Measurements from ENCODE around the gene ADRB1. TPM values are rescaled to one million over a fixed set of nuclear protein-coding genes. Genes with fewer than 3 reads are reported as not detected.

The ADRB1 gene
- total and polyA plus RNA-seq, 2 of the 4 experiments (the other 2 are of a cell fraction), result not detected

DNA sequence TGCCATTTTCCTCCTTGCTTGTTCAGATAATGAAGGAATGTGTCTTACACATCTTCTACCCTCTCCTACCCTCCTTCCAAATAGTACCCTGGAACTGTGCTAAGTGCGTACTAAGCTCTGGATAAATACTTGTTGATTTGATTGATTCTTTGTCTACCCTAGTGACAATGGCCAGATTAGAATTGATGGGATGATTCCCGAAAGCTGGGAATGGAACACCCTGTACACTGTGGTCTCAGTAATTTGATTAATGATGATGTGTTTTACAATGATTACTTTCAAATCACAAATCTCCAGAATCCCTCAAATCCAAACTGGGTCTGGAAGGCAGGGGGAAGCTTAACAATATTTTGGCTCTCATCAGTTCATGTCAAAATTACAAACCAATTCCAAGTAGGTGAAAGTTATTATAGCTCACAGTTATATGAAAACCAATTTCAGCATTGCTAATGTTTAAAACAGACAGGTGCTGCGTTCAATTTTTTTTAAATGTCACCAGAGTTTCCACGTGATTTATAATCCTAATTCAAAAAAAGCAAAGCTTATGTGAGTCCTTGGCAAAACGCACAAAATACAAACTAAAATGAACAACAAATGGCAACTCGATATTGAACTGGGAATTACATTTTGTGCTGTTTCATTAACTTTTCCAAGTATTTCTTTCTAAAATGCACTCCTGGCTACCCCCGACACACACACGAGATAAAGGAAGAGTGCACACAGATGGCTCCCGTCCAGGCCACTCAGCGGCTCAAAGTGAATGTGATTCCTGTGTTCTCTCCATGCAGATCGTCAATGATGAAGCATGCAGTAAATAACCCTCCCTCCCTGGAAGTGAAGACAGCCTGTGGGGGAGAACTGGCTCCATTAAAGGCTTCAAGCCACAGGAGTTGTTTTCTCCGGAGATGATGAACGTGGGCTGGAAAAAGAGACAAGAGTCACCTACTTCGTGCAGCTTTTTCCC lies 21.7 kb upstream of the ADRB1 start:
- no peaks in the 10 kb centered on the region for H4K20me1 ChIP-seq (ENCODE audit: insufficient read depth, low read length)
- no peak overlapping the region for H3K9ac ChIP-seq (ENCODE audit: low read depth, low read length)
- no peak overlapping the region for H2BK120ac ChIP-seq (ENCODE audit: low read depth, low read length)
- no peaks in the 10 kb centered on the region for H3K36me3 ChIP-seq (ENCODE audit: control insufficient read depth, insufficient read depth, low read length)
- H3K79me1 ChIP-seq (ENCODE audit: low read depth in 1 of 2, low read length in 2 of 2), result no peaks in the 10 kb centered on the region
- H3K14ac ChIP-seq (replicated peaks; ENCODE audit: low read depth, low read length), result no peak overlapping the region
- no peak overlapping the region for H2AFZ ChIP-seq (replicated peaks; ENCODE audit: low read length, poor library complexity)
- H4K91ac ChIP-seq (ENCODE audit: insufficient read depth, low read depth, low read length), result no peak overlapping the region
- 28% methylated on average over 2 of the region's 14 CpGs; no CpG with 5 or more reads in 1 of the 2 experiments for WGBS, 2 experiments (ENCODE audit: extremely low coverage in 2 of 2, insufficient read length in 1 of 2)
- no peak overlapping the region for H3K4ac ChIP-seq (ENCODE audit: low read depth, low read length)
- H4K5ac ChIP-seq (ENCODE audit: low read depth, low read length), result no peak overlapping the region
- H3K4me1 ChIP-seq (ENCODE audit: control insufficient read depth, insufficient read depth, low read length), result no peaks in the 10 kb centered on the region
- no peak overlapping the region for H2BK20ac ChIP-seq (ENCODE audit: low read depth, low read length)
- no peak overlapping the region for H2AK9ac ChIP-seq (replicated peaks; ENCODE audit: low read depth, low read length, poor library complexity)
- CTCF ChIA-PET, result interaction anchor here (0.6 to 1.3 kb wide), 2 partner anchors 10 to 13 kb away, joined by 5 to 6 read pairs; no protein-coding TSS in a partner anchor
- H2BK15ac ChIP-seq (ENCODE audit: low read depth, low read length), result no peak overlapping the region
- H3K4me2 ChIP-seq (ENCODE audit: low read depth, low read length), result no peak overlapping the region
- BruUV-seq (replicated peaks), result no TSS peak
- peaks cover 10% of the 10 kb centered on the region for H3K27me3 ChIP-seq (ENCODE audit: control insufficient read depth, insufficient read depth, low read length)
- POLR2A ChIA-PET (ENCODE audit: unreplicated experiment), result no interaction called here
- no peak overlapping the region for H2AK5ac ChIP-seq (ENCODE audit: low read depth, low read length)
- no peak for ATAC-seq (ENCODE audit: low read depth)
- in situ Hi-C loops (cut with MboI; ENCODE audit: low sequenced_read_pairs), result no loop called here
- H3K9me1 ChIP-seq (ENCODE audit: insufficient read depth, low read length), result 0 out of 2 replicates have a peak, but pooled peaks cover 2% of the 10 kb centered on the region
- H3K18ac ChIP-seq (ENCODE audit: low read depth, low read length), result no peak overlapping the region
- H3K56ac ChIP-seq (ENCODE audit: extremely low read depth, insufficient read depth, low read length), result no peak overlapping the region
- H4K8ac ChIP-seq (ENCODE audit: low read depth in 2 of 2, low read length in 2 of 2), result no peak overlapping the region
- intact Hi-C loops (cut with micrococcal nuclease), result no loop called here
- no peak overlapping the region for H3K23ac ChIP-seq (ENCODE audit: low read depth, low read length)
- H2BK5ac ChIP-seq (ENCODE audit: low read depth, low read length, poor library complexity, severe bottlenecking), result no peak overlapping the region
- no peak overlapping the region for H3K27ac ChIP-seq (ENCODE audit: insufficient read depth, low read length)
- no peak for DNase-seq
- no peak overlapping the region for H3K4me3 ChIP-seq (ENCODE audit: insufficient read depth, low read depth, low read length)
- H3K9me3 ChIP-seq (ENCODE audit: control insufficient read depth, insufficient read depth, low read length), result no peaks in the 10 kb centered on the region
- TF ChIP-seq MXI1 (IDR thresholded peaks at IDR 0.05; ENCODE audit: borderline replicate concordance, low read depth, low read length), result no peak
- dilution Hi-C loops (cut with HindIII; ENCODE audit: low sequenced_read_pairs, unreplicated experiment), result no loop called here
